ENCODE data around the gene FANCF.

DNA sequence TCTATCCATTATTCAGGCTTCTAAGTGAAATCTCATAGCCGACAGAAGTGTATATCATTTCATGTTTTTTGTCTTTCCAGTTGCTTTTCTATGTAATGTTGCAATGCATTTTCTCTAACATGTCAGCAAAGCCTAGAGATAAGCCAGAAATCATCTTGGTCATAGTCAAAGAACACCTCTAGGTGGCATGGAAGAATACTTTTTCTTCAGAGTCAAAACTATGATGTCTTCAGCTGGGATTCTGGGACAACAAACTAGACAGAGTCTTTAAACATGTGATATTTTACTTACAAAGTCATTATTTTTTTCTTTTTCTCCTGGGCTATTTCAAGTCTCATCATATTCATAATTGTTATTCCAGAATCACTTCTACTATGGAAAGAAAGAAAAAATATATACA, 45.2 kb upstream of the FANCF start:
- TF ChIP-seq, protein P1, sequence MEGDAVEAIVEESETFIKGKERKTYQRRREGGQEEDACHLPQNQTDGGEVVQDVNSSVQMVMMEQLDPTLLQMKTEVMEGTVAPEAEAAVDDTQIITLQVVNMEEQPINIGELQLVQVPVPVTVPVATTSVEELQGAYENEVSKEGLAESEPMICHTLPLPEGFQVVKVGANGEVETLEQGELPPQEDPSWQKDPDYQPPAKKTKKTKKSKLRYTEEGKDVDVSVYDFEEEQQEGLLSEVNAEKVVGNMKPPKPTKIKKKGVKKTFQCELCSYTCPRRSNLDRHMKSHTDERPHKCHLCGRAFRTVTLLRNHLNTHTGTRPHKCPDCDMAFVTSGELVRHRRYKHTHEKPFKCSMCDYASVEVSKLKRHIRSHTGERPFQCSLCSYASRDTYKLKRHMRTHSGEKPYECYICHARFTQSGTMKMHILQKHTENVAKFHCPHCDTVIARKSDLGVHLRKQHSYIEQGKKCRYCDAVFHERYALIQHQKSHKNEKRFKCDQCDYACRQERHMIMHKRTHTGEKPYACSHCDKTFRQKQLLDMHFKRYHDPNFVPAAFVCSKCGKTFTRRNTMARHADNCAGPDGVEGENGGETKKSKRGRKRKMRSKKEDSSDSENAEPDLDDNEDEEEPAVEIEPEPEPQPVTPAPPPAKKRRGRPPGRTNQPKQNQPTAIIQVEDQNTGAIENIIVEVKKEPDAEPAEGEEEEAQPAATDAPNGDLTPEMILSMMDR (conservative IDR thresholded peaks at IDR 0.05; ENCODE audit: low read depth, low read length): peak; percentile 31; the same call in 1 of the 2 replicates
- TF ChIP-seq EZH2 (IDR thresholded peaks at IDR 0.05; ENCODE audit: low read length, unreplicated experiment) (no peak), EZH2phosphoT487 (IDR thresholded peaks at IDR 0.05; ENCODE audit: borderline replicate concordance, low read length) (no peak)

Measured in PC-3 (cell line).